Hepatic stellate cell (primary cell): Measurements from ENCODE around the gene RGS9.
A peak's percentile ranks its signal among the peaks of the same experiment; 100 is the strongest.
"Not testable (repeated sequence)": the region's sequence is repeated elsewhere in the genome, so short reads cannot be mapped to it uniquely, and the experiment has no call there.

Source experiments
- DNase-seq: peaks from one replicate; pipeline ENCODE4 v3.0.0; 2011; ENCODE audit warnings: low spot score

RGS9 gene

DNA sequence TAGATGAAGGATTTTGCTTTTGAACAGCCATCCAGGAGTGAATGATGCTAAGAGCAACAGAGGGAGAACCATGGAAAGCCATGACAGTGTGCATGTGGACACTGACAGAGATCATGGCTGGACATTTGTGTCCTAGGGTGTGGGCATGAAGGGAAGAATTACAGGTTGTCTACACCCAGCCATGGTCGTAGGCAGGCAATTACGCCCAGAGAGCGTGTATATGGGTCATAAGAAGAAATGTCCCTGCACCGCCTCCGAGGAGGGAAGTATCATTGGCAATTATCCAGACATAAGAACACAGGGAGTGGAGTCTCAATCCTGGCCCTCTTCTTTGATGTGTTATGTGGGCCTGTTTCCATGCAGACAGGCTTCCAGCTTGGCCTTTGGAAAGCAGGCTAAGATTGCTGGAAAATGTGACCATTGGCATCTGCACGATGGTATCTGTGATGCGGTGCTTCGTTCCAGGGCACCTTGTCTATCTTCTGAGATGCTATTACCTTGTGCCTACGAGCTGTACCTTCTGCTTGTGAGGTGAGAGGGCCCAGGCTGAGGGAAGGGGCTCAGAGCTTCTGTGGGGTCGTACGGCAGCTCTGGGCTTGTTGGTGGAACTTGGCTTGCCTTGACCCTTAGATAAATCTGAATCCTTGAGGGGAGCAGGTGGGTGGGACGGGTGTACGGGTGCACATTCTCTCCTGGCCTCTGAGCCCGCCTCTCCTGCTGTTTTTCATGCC is 19.8 kb downstream of the RGS9 start:
- DNase-seq = no peak

DNA sequence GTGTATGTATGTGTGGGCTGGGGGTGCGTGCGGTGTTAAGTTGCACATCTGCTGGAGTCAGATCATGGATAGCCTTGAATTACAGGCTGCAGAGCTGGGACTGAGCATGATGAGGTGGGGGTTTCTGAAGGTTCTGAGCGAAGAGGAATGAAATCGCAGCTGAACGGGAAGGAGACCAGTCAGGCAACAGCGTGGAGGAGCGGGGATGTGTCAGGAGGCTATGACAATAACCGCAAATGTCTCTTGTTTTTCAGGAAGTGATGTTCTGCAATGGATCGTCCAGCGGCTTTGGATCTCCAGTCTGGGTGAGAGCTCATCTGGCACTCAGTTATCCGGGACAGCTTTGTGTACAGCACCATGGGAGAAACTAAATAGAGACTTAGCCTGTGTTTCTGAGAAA is 20.9 kb downstream of the RGS9 start:
- no peak for DNase-seq

DNA sequence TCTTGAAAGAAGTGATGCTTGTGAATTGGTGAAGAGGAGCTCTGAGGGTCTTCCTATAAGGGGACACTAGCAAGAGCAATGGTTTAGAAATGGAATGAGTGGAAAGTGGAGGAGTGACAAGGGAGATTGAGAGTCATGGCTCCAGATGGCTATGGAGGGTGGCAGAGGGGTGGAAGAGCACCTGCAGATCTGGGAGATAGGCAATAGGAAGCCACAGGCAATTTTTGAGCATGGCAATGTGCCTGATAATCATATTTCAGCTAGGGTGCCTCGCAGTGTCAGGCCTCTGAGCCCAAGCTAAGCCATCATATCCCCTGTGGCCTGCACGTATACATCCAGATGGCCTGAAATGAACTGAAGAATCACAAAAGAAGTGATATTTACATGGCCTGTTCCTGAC is 21.5 kb downstream of the RGS9 start:
- no peak for DNase-seq

DNA sequence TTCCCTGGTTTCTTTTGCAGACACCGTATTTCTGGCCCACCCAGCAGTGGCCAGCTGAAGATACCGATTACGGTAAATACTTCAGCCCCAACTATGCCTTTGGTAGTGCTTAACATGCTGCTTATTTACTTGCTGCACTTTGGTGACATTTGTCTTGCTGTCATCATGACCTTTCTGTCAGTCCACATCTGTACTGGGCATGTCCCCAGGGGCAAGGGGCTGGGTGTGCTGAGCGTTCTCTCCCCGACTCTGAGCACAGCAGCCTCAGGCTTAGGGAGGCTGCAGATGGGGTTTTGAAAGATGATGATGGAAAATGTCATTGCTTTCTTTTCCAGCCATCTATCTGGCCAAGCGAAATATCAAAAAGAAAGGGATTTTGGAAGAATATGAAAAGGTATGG is 23.3 kb downstream of the RGS9 start:
- no peak for DNase-seq

DNA sequence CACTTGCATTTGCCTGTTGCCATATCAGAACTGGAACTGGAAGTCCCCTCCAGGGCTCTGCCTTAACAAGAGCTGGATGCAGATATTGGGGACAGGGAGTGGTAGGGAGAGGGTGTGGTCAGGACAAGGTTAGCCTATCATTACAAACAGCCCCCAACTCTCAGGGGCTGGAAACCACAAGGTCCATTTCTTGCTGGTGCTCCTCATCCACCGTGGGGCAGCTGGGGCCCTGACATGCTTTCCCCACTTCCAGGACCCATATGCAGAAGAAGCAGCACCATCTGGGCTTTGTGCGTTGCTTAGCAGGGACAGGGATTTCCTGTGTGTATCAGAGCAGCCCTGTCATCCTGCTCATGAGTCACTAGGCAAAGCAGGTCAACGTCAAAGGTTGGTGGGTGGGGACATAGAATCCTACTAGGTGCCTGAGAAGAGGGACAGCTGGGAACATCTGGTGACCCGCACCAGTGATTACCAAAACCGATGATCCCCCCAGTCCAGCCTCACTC is 26.9 kb downstream of the RGS9 start:
- peak; percentile 61 for DNase-seq

DNA sequence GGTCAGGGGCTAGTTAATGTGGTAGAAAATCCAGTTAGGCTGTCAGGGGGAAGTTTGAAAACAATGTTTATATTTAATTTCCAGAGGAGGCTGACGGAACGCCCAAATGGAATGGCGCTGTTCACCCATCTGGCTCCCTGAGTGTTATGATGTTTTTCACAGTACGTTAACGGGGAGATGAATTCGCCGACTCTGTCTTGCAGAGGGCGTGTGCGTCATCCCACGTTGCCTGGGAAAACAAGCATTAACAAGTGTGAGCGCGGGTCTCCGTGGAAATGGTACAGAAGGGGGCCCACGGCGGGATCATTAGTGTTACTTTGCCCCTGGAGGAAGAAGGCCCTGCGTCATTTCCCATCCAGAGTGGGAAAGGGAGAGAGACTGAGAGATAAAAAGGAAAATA is 29.6 kb downstream of the RGS9 start:
- no peak for DNase-seq

DNA sequence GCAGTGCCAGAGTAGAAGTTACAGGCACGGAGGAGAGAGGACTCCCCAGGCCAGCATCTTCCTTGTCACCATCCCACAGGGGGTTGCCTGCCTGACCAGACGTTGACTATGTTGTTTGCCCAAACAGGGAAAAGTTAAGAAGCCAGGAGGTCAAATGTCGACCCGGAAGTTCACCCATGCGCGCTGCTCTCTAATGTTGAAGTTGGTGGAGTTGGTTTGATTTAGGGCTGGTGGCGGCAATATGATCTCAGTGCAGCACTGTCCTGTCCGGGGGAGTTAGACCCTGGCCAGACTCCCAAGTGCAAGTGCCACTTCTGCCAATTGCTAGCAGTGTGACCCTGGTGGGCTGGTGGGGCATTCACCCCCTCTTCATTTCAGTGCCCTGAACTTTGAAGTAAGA is 30.4 kb downstream of the RGS9 start:
- DNase-seq = no peak

DNA sequence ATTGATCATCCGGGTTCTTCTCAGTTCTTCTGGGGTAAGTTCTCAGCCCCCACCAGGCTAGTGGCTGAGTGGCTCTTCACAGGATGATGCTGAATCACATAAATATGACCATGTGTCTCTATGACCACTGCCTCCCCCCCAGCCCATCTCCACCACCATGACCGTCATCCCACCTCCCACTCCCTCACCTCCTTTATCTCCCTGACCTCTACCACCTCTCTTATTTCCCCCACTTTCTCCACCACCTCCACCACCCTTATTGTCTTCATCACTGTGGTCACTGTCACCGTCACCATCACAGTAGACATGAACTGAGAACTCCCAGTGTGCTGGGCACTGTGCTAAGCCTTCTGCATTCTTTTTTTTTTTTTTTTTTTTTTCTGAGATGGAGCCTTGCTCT is 32.5 kb downstream of the RGS9 start:
- no peak for DNase-seq

DNA sequence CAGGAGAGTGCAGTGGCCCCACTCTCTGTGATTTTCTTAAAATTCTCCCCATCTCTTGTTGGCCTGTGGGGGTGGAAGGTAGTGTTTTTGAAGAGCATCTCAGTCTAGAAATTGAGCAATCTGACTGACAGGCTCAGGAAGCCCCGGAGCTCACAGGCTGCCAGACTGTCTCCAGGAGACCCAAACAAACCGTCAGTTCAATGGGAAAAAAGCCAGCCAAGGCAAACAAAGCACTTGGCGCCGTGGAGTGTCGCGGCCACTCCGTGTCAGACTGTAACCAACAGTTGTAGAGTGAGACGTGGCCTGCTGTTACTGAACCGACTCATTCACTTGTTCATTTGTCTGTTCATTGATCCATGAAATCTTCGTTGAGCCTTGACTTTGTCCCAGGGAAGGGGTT is 33.7 kb downstream of the RGS9 start:
- DNase-seq = no peak

DNA sequence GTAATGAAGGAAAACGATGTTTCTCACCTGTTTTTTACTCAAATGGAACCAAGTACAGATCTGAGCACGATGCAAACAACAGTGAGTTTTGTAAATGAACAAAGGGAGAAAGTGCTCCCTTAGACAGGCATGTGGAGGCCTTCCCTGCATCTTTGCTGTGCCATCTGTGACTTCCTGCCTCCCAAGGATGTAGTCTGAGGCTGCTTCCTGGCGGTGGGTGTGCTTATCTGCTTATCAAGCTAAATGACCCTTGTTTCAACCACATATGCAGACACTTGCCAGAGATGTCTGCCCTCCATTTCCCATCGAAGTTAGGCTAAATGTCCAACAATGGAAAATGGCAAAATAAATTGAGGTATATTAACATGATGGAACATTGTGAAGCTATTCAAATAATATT is 34.6 kb downstream of the RGS9 start:
- no peak for DNase-seq

DNA sequence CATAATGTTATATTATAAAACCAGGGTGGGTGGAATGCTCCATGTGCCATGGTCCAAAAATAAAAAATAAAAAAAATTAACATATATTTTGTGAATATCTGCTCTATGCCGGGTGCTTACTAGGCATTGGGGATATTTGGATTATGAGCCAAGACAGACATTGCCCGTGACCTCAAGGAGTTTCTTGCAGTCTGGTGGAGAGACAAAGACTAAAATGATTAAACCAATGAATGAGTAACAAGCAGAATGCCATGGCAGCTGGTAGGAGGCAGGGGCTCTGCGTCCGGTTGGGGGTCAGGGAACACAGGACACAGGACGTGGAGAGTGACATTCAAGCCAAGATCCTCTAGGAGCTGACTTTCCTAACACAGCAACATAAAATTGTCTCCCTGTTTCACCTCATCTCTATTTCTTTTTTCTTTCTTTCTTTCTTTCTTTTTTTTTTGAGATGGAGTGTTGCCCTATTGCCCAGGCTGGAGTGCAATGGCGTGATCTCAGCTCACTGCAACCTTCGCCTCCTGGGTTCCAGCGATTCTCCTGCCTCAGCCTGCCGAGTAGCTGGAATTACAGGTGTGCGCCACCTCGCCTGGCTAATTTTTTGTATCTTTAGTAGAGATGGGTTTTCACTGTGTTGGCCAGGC is 35.4 kb downstream of the RGS9 start:
- no peak for DNase-seq

DNA sequence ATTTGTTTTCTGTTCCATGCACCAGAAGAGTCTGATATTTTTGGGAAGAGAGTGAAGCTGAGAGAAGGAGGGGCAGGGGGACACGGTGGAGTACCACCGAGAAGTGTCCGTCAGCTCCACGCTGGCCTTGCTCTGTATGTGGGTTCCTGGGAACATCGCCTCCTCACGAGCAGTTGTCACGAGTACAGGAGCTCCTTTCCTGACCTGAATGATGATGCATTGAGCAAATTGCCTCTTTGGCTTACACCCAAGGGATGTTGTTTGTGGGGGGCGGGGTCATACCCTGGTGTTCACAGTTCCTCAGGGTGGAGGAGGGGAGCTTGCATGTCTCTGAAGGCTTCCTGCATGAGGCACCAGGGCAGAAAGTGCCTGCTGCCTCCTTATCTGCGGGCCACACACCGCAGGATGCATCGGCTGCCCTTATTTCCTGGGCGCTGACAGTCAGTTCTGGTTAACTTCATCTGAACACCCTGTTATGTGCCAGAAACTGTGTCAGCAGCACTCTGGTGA is 36.2 kb downstream of the RGS9 start:
- DNase-seq = no peak

DNA sequence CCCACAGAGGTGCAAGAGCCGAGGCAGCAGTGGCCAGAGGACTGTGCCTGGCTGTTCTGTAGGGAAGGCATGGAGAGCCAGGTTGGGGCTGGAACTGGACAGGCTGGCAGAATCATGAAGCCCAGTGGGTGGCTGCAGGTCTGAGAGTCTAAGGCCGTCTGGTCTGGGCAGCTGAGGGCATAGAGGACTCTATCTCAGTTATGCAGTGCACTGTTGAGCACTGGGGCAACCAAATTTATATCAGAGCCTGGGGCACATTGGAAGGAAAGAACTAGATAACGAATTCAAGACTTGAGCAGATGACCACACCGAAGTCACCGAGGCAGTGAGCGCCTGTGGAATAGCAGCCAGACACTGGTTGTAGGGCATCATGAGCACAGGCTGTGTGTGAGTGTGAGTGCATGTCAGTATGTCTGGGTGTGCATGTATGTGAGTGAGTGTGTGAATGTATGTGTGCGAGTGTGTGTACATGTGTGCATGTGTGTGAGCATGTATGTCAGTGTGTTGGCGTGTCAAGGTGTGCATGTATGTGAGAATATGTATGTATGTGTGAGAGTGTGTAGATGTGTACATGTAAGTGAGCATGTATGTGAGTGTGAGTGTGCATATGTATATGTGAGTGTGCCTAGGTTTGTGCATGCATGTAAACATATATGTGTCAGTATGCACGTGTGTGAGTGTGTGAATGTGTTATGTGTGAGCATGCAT is 37.0 kb downstream of the RGS9 start:
- no peak for DNase-seq

DNA sequence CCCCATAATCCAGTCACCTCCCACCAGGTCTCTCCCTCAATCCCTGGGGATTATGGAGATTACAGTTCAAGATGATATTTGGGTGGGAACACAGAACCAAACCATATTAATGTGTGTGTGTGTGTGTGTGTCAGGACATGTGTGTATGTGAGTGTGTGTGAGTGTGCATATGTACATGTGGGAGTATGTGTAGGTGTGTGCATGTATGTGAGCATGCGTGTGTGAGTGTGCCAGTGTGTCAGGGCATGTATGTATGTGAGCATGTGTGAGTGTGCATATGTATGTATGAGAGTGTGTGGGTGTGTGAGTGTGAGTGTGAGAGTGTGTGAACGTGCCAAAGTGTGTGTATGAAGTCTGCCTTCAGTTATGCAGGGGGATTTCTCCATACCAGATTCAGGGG is 37.8 kb downstream of the RGS9 start:
- no peak for DNase-seq

DNA sequence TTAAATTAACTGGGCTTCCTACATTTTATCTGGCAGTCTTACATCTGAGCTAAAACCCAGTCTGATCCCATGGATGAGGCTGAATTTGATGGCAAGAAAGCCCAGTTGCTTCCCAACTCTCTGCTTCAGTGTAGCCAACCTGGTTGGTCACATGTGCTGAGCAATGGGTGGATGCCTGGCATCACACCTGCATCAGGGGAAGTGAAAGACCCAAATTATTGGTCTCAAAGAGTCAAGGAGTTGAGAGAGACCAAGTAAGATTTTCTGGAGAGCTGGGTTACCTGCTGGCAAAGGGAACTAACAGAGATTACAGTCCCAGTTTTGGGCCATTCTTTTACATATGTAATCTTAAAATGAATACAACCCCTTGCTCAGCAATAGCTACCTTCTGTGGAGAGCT is 38.8 kb downstream of the RGS9 start:
- no peak for DNase-seq

DNA sequence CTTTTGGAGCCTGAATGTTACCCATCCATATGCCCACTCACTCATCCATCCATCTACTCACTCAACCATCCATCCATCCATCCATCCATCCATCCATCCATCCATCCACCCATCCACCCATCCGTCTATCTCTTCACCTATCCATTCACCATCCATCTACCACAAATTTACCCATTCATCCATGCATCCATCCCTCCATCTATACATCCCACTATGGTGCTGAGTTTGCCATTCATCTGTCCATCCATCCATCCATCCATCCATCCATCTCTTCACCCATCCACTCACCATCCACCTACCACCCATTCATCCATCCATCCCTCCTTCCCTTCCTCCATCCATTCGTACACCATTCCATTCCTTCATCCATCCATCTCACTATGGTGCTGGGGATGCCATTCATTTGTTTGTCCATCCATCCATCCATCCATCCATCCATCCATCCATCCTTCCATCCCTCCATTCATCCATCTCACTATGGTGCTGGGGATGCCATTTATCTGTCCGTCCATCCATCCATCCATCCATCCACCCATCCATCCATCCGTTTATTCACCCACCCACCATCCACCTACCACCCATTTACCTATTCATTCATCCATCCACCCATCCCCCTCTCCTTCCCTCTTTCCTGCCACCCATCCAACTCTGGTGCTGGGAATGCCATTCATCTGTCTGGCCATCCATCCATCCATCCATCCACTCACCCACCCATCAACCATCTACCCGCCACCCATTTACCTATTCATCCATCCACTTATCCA is 39.7 kb downstream of the RGS9 start:
- no peak for DNase-seq

DNA sequence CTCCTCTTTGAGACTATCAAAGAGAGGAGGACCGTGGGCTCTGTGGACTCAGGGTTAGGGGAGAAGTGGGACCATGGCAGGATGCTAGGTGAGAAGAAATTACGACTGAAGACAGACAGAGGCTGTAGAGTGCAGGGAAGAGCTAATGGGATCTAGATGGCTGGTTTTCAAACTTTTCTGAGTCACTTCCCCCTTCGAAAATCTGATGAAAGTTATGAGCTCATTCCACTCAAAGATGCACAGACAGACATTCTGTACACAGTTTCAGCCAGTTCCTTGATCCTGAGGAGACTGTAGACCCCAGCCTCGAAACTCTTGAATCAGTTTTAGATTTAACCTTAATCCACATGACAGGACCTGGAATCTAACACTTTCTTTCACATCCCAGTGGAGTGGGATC is 40.7 kb downstream of the RGS9 start:
- DNase-seq = peak; percentile 52

DNA sequence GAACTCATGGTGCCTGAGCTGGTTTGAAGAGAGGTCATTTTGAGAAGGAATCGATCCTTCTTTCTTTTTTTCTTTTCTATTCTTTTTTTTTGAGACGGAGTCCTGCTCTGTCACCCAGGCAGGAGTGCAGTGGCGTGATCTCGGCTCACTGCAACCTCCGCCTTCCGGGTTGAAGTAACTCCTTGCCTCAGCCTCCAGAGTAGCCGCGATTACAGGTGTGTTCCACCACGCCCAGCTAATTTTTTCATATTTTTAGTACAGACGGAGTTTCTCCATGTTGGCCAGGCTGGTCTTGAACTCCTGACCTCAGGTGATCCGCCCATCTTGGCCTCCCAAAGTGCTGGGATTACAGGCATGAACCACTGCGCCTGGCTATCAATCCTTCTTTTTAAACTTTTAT is 43.1 kb downstream of the RGS9 start:
- DNase-seq = not testable (repeated sequence)

DNA sequence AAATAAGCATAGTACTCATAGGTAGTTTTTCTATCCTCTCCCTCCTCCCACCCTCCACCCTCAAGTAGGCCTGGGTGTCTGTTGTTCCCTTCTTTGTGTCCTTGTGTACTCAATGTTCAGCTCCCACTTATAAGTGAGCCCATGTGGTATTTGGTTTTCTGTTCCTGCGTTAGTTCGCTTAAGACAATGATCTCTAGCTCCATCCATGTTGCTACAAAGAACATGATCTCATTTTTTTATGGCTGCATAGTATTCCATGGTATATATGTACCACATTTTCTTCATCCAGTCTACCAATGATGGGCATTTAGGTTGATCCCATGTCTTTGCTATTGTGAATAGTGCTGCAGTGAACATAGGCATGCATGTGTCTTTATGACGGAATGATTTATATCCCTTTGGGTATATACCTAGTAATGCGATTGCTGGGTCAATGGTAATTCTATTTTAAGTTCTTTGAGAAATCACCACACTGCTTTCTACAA is 43.6 kb downstream of the RGS9 start:
- not testable (repeated sequence) for DNase-seq

DNA sequence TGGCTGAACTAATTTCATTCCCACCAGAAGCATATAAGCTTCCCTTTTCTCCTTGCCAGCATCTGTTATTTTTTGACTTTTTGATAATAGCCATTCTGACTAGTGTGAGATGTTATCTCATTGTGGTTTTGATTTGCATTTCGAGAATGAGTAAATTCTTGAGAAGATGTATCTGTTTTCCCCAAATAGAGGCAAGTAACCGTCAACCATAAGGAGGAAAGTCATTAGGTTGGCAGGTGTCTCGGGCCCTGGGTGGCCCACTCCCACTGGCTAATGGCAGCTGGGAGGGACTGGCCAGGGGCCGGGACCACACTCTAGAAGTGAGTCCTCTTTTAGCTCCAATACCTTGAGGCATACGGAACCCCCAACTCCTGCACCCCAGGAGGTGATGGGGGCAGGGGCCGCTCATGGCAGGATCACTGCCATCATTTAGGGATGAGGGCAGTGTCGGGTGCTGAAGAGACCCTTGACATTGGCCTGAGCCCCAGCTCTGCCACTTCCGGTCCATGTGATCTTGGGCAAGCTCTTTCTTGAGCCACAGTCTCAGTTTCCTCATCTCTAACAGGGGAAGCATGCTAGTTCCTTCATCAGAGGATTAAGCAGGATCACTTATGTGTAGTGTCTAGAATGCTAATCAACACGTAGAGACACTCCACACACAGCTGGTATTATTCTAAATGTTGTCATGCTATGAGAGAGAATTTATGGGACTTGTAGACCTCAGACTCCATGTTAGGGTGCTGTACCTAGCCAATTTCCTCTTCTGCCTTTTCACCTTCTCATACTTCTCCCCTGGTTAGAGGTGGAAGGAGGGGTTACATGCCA is 44.3 kb downstream of the RGS9 start:
- no peak for DNase-seq

DNA sequence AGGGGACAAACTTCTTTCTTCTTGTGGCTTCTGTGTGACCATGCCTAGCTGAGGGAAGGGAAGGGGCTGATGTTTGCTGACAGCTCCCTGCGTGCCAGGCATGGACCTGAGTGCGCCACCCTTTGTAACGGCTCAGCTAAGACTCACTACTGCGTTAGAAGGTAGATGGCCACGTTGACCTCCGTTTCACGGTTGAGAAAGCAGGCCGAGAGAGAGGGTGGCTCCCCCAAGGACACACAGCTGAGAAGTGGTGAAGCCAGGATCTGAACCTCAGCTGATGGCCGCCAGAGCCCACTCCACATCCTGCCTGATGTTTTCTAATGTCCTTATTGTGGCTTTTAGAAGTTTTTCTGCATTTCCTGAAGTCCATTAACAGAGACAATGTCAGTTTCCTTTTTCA is 45.1 kb downstream of the RGS9 start:
- DNase-seq = no peak
